HCT116 (cell line): ENCODE results near the gene LAMC2. TPM values are rescaled to one million over a fixed set of nuclear protein-coding genes. Genes with fewer than 3 reads are reported as not detected.
A peak's percentile ranks its signal among the peaks of the same experiment; 100 is the strongest.

Source experiments
- ATAC-seq: fragments of 200-7000 bp; cut with Tn5 transposase; 2 replicates; pipeline ENCODE4 v1.9.1; 2020; ENCODE audit warnings: mild to moderate bottlenecking, moderate library complexity
- BruUV-seq: library from RNA; stranded (reverse); fragments of 400-500 nt; replicated peaks from 2 replicates; lab custom pipeline; 2021; lab: Mats Ljungman, UMichigan
- CTCF ChIA-PET: fragments of 300-600 bp; sonication (Branson Sonifier 250); formaldehyde crosslinking; loops from one replicate; lab custom pipeline; 2021; ENCODE audit warnings: antibody characterized with exemption; lab: Charles Lee
- POLR2A ChIA-PET: fragments of 300-600, 350-600 bp; sonication (Branson Sonifier 250); formaldehyde crosslinking; loops from one replicate; lab custom pipeline; 2021; ENCODE audit warnings: antibody characterized with exemption; lab: Charles Lee
- RAD21 ChIA-PET, 2 experiments: fragments of 300-600 bp; sonication (Branson Sonifier 250); formaldehyde crosslinking; loops; one replicate each; lab custom pipeline; 2023; ENCODE audit warnings: low total read pairs in 2 of 2; ENCODE audit not compliant: uncharacterized antibody in 2 of 2, unreplicated experiment in 2 of 2, low non-redundant PET in 1 of 2; lab: Charles Lee
- DNase-seq: peaks from one replicate; pipeline ENCODE4 v3.0.0-alpha.2; 2010; ENCODE audit warnings: low read depth, low spot score
- H2AFZ ChIP-seq: fragments of 200-600 bp; shearing (Covaris generic), sonication (generic); 2 replicates; pipeline ENCODE4 v1.6.1; 2017; ENCODE audit warnings: low read depth, mixed run types, mixed read lengths, antibody characterized with exemption, low read length; ENCODE audit not compliant: poor library complexity, severe bottlenecking
- H3K27ac ChIP-seq: 2 replicates; pipeline ENCODE4 v1.5.1; 2012; ENCODE audit warnings: low read depth, low read length
- H3K27me3 ChIP-seq: fragments of 200-600 bp; sonication (generic); 2 replicates; pipeline ENCODE4 v1.6.1; 2016; ENCODE audit warnings: mixed run types, low read length, mixed read lengths; ENCODE audit not compliant: insufficient read depth
- H3K36me3 ChIP-seq, 2 experiments: fragments of 200-500 bp in 1 of 2; fragments of 200-600 bp in 1 of 2; sonication (Bioruptor generic) in 1 of 2; sonication (generic) in 1 of 2; 2 replicates each; pipeline versions ENCODE4 v1.5.1 to v1.6.1; 2014 to 2016; ENCODE audit warnings: low read length in 2 of 2, inconsistent platforms in 1 of 2, mixed read lengths in 1 of 2, mixed run types in 1 of 2; ENCODE audit not compliant: insufficient read depth in 2 of 2, control insufficient read depth in 1 of 2
- H3K4me1 ChIP-seq, 2 experiments: fragments of 200-600 bp in 1 of 2; sonication (generic) in 1 of 2; 2 replicates each; pipeline versions ENCODE4 v1.5.1 to v1.6.1; 2012 to 2017; ENCODE audit warnings: low read length in 2 of 2, inconsistent platforms in 1 of 2, mild to moderate bottlenecking in 1 of 2, mixed read lengths in 1 of 2, mixed run types in 1 of 2, moderate library complexity in 1 of 2; ENCODE audit not compliant: insufficient read depth in 2 of 2, control insufficient read depth in 1 of 2
- H3K4me2 ChIP-seq: fragments of 200-600 bp; sonication (generic); 2 replicates; pipeline ENCODE4 v1.6.1; 2017; ENCODE audit warnings: mixed run types, low read length, mixed read lengths
- H3K4me3 ChIP-seq, 2 experiments: fragments of 200-600 bp in 1 of 2; sonication (generic) in 1 of 2; replicated peaks in 1 of 2; 2 replicates each; pipeline ENCODE4 v1.5.1; 2011 to 2016; ENCODE audit warnings: low read length in 2 of 2, control low read depth in 1 of 2, low read depth in 1 of 2, mild to moderate bottlenecking in 1 of 2, mixed read lengths in 1 of 2, mixed run types in 1 of 2
- H3K79me2 ChIP-seq: fragments of 200-600 bp; sonication (generic); 2 replicates; pipeline ENCODE4 v1.6.1; 2017; ENCODE audit warnings: mild to moderate bottlenecking, mixed run types, low read length, moderate library complexity, mixed read lengths; ENCODE audit not compliant: insufficient read depth
- H3K9ac ChIP-seq: fragments of 200-600 bp; sonication (generic); 2 replicates; pipeline ENCODE4 v1.6.1; 2016; ENCODE audit warnings: low read length, mixed read lengths
- H3K9me2 ChIP-seq: fragments of 200-600 bp; sonication (generic), shearing (Covaris generic); 2 replicates; pipeline ENCODE4 v1.6.1; 2017; ENCODE audit warnings: mixed run types, mild to moderate bottlenecking, moderate library complexity; ENCODE audit not compliant: insufficient read depth
- H3K9me3 ChIP-seq, 2 experiments: fragments of 200-500 bp in 1 of 2; fragments of 200-600 bp in 1 of 2; sonication (Bioruptor generic) in 1 of 2; sonication (generic) in 1 of 2; 2 replicates each; pipeline ENCODE4 v1.6.1; 2014 to 2017; ENCODE audit warnings: low read length in 2 of 2, mixed read lengths in 2 of 2, inconsistent platforms in 1 of 2, low read depth in 1 of 2, mild to moderate bottlenecking in 1 of 2, mixed run types in 1 of 2, moderate library complexity in 1 of 2; ENCODE audit not compliant: control insufficient read depth in 1 of 2, insufficient read depth in 1 of 2
- H4K20me1 ChIP-seq: fragments of 200-600 bp; sonication (generic), shearing (Covaris generic); 2 replicates; pipeline ENCODE4 v1.6.1; 2017; ENCODE audit warnings: mixed run types, mild to moderate bottlenecking, moderate library complexity; ENCODE audit not compliant: insufficient read depth
- ATF3 ChIP-seq: IDR thresholded peaks from 2 replicates; pipeline ENCODE4 v1.6.1; 2012
- CBX3 ChIP-seq: IDR thresholded peaks from 2 replicates; pipeline ENCODE4 v1.6.1; 2012; ENCODE audit warnings: low read depth
- CEBPB ChIP-seq: IDR thresholded peaks from 2 replicates; pipeline ENCODE4 v1.6.1; 2012; ENCODE audit warnings: low read depth
- CTCF ChIP-seq, 3 experiments: fragments of 200-600 bp in 1 of 3; sonication (generic) in 1 of 3; IDR thresholded peaks in 2 of 3; conservative IDR thresholded peaks in 1 of 3; 2 replicates each; pipeline ENCODE4 v1.5.1; 2012 to 2017; ENCODE audit warnings: low read depth in 2 of 3, low read length in 2 of 3, antibody characterized with exemption in 1 of 3, borderline replicate concordance in 1 of 3, control low read depth in 1 of 3, mild to moderate bottlenecking in 1 of 3, mixed read lengths in 1 of 3, mixed run types in 1 of 3, moderate library complexity in 1 of 3; ENCODE audit not compliant: insufficient read depth in 1 of 3
- EGR1 ChIP-seq: IDR thresholded peaks from 2 replicates; pipeline ENCODE4 v1.6.1; 2012; ENCODE audit warnings: low read depth
- ELF1 ChIP-seq: IDR thresholded peaks from 2 replicates; pipeline ENCODE4 v1.6.1; 2012; ENCODE audit warnings: low read depth, borderline replicate concordance
- EZH2 ChIP-seq: fragments of 200-600 bp; sonication (generic); IDR thresholded peaks from 2 replicates; pipeline ENCODE4 v1.6.1; 2017; ENCODE audit warnings: antibody characterized with exemption, mixed run types
- FOSL1 ChIP-seq: IDR thresholded peaks from 2 replicates; pipeline ENCODE4 v1.6.1; 2012; ENCODE audit warnings: low read depth
- JUND ChIP-seq: IDR thresholded peaks from 2 replicates; pipeline ENCODE4 v1.6.1; 2012
- MAX ChIP-seq: IDR thresholded peaks from 2 replicates; pipeline ENCODE4 v1.6.1; 2012
- RAD21 ChIP-seq: IDR thresholded peaks from 2 replicates; pipeline ENCODE4 v1.6.1; 2012; ENCODE audit warnings: low read depth, mild to moderate bottlenecking
- SIN3A ChIP-seq: IDR thresholded peaks from 2 replicates; pipeline ENCODE4 v1.6.1; 2012; ENCODE audit warnings: low read depth
- SP1 ChIP-seq: IDR thresholded peaks from 2 replicates; pipeline ENCODE4 v1.6.1; 2012; ENCODE audit warnings: low read depth
- SRF ChIP-seq: IDR thresholded peaks from 2 replicates; pipeline ENCODE4 v1.6.1; 2012; ENCODE audit warnings: low read depth
- TCF7L2 ChIP-seq: IDR thresholded peaks from 2 replicates; pipeline ENCODE4 v1.7.0; 2011; ENCODE audit warnings: borderline replicate concordance, inconsistent platforms; ENCODE audit not compliant: insufficient read depth, insufficient read length; ENCODE audit errors: extremely low read depth
- YY1 ChIP-seq: IDR thresholded peaks from 2 replicates; pipeline ENCODE4 v1.6.1; 2011; ENCODE audit warnings: low read length, low read depth, moderate library complexity, mild to moderate bottlenecking; ENCODE audit not compliant: insufficient replicate concordance; ENCODE audit errors: extremely low read depth
- ZBTB33 ChIP-seq: IDR thresholded peaks from 2 replicates; pipeline ENCODE4 v1.6.1; 2011; ENCODE audit warnings: mild to moderate bottlenecking, low read length, moderate library complexity; ENCODE audit not compliant: insufficient replicate concordance; ENCODE audit errors: extremely low read depth
- ZFX ChIP-seq: fragments of 450-650 bp; IDR thresholded peaks from 2 replicates; pipeline ENCODE4 v1.6.1; 2017
- ZNF274 ChIP-seq: fragments of 200-500 bp; sonication (Bioruptor generic); IDR thresholded peaks from 2 replicates; pipeline ENCODE4 v1.6.1; 2014; ENCODE audit warnings: mild to moderate bottlenecking, low read depth, low read length, inconsistent platforms
- intact Hi-C: fragments of 100-400 bp; cut with micrococcal nuclease; formaldehyde crosslinking; loops from 2 replicates; pipeline ENCODE4 v1.10.0; 2022
- total RNA-seq: library from RNA; stranded (reverse); gene quantifications from one replicate; pipeline ENCODE4 v1.2.1, GENCODE V29; 2021; ENCODE audit not compliant: unreplicated experiment

The LAMC2 gene
- total RNA-seq, 1 experiment from 2014 or later: 22.2 TPM

- TF ChIP-seq ZBTB33: no peak
- no peak for TF ChIP-seq ZFX
- no peak for TF ChIP-seq ELF1
- no peak for TF ChIP-seq EZH2
- TF ChIP-seq FOSL1: no peak
Measured at GRCh38 chr1:183270541-183271141, 84.6 kb downstream of the LAMC2 start (continued).

- Histone ChIP-seq H4K20me1 (no peaks in the 10 kb centered on the region), H3K4me3 (no peak overlapping the region), H3K36me3 (no peaks in the 10 kb centered on the region), H3K4me1 (peaks cover 0 to 15% of the 10 kb centered on the region in 2 experiments; a peak in 2 of 4 replicates), H3K9ac (no peak overlapping the region), H2AFZ (peak overlapping the region; percentile 58), H3K9me2 (no peaks in the 10 kb centered on the region), H3K4me2 (peak overlapping the region; percentile 33; the same call in 1 of the 2 replicates), H3K9me3 (no peaks in the 10 kb centered on the region), H3K27ac (no peak overlapping the region), H3K79me2 (no peaks in the 10 kb centered on the region), H3K27me3 (no peaks in the 10 kb centered on the region)
- intact Hi-C loops: no loop called here
- DNase-seq (no peak), ATAC-seq (peak; percentile 38; the same call in 1 of the 2 replicates)
- no TSS peak for BruUV-seq
- CTCF ChIA-PET: interaction anchor here (1.2 kb wide), 1 partner anchor 37 kb away, joined by 4 read pairs; no protein-coding TSS in a partner anchor
- RAD21 ChIA-PET: no interaction called here
- POLR2A ChIA-PET: no interaction called here
- no peak for TF ChIP-seq CBX3
- no peak for TF ChIP-seq RAD21
- TF ChIP-seq ELF1: no peak
- no peak for TF ChIP-seq ZFX
- TF ChIP-seq EGR1: no peak
- no peak for TF ChIP-seq SP1
- TF ChIP-seq ZBTB33: no peak
- no peak for TF ChIP-seq MAX
- no peak for TF ChIP-seq ATF3
- no peak for TF ChIP-seq ZNF274
- TF ChIP-seq CEBPB: no peak
- no peak for TF ChIP-seq SRF
- no peak for TF ChIP-seq JUND
- TF ChIP-seq SIN3A: no peak
- no peak for TF ChIP-seq YY1
- TF ChIP-seq CTCF (IDR thresholded peaks at IDR 0.05 in 2 of 3, conservative IDR thresholded peaks at IDR 0.05 in 1 of 3; ENCODE audit: borderline replicate concordance in 1 of 3, insufficient read depth in 1 of 3, low read depth in 2 of 3, low read length in 2 of 3): no peak
- no peak for TF ChIP-seq TCF7L2
Measured at GRCh38 chr1:183272390-183272848, 86.4 kb downstream of the LAMC2 start.
